Activated CD8-positive, alpha-beta memory T cell treated with anti-CD3 and anti-CD28 coated beads, Interleukin-2, amount 50 U/mL, for 24 hours (primary cell): ENCODE results near the gene SHE.

Experiments used
- DNase-seq: peaks from one replicate; pipeline ENCODE4 v3.0.0-alpha.2; 2020; ENCODE audit errors: extremely low read depth

SHE gene

GRCh38 chr1:154446789-154447188 lies 55.4 kb downstream of the SHE start:
- no peak for DNase-seq

DNA sequence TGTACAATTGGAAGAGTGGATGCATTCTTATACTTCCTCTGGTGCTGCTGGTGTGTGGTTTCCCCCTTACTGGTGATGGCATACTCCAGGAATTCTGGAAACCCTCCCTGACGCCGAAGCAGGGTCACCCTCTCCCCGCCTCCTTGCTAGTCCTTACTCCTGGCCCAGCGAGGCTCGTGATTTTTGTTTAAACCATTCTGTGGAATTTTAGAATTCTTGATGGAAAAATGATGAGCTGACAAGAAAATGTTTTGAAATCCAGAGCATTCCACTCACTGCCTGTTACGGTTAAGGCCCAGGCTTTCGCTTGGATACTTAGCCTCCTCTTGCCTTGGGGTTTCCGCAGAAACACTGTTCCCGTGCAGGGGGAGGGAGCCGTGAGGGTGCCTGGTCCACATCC lies 55.9 kb downstream of the SHE start:
- no peak for DNase-seq

- no peak for DNase-seq
Observed at GRCh38 chr1:154445040-154445472, 57.2 kb downstream of the SHE start.

GRCh38 chr1:154443274-154444013 lies 58.8 kb downstream of the SHE start:
- DNase-seq, result no peak

GRCh38 chr1:154442006-154442740 lies 60.0 kb downstream of the SHE start:
- DNase-seq, result no peak

GRCh38 chr1:154441241-154441888 lies 60.8 kb downstream of the SHE start:
- no peak for DNase-seq

DNA sequence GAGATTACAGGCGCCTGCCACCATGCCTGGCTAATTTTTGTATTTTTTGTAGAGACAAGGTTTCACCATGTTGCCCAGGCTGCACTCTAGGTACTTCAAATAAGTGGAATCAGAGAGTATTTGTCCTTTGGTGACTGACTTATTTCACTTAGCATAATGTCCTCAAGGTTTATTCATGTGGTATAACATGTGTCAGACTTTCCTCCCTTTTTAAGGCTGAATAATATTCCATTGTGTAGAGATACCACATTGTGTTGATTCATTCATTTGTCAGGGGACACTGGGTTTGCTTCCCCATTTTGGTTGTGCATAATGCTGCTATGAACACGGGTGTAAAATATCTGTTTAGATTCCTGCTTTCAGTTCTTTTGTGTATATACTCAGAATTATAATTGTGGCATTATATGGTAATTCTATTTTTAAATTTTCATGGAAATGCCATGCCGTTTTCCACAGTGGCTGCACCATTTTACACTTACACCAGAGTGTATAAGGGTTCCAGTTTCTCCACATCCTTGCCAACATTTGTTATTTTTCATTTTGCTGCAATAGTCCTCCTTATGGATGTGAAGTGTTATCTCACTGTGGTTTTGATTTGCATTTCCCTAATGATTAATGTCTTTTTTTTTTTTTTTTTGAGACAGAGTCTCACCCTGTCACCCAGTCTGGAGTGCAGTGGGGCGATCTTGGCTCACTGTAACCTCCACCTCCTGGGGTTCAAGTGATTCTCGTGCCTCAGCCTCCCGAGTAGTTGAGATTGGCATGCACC lies 62.0 kb downstream of the SHE start:
- no peak for DNase-seq

- DNase-seq, result no peak
Observed at GRCh38 chr1:154436433-154436832, 65.8 kb downstream of the SHE start.

GRCh38 chr1:154435599-154436200 lies 66.5 kb downstream of the SHE start:
- no peak for DNase-seq

DNA sequence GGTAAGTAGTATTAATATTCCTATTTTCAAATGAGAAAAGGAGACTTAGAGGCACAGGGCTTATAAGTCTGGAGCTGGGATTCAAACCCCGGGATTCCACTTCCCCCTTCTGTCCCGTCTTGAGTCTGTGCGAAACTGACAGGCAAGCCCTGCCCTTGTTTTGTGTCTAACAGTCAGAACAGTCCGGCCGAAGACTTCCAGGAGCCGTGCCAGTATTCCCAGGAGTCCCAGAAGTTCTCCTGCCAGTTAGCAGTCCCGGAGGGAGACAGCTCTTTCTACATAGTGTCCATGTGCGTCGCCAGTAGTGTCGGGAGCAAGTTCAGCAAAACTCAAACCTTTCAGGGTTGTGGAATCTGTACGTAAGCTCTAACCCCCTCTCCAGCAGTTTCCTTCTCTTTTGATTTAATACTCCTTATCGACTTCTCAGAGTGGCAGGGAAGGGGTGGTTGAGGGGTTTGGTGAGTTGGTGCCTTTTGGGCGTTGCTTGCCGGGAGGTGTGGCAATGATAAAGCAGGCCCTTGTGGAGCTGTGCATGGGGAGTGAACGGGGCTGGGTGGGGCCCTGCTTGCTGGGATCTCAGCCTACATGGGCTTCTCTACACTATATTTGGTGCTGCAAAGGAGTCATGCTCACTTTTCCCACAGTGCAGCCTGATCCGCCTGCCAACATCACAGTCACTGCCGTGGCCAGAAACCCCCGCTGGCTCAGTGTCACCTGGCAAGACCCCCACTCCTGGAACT lies 67.7 kb downstream of the SHE start:
- DNase-seq, result no peak

DNA sequence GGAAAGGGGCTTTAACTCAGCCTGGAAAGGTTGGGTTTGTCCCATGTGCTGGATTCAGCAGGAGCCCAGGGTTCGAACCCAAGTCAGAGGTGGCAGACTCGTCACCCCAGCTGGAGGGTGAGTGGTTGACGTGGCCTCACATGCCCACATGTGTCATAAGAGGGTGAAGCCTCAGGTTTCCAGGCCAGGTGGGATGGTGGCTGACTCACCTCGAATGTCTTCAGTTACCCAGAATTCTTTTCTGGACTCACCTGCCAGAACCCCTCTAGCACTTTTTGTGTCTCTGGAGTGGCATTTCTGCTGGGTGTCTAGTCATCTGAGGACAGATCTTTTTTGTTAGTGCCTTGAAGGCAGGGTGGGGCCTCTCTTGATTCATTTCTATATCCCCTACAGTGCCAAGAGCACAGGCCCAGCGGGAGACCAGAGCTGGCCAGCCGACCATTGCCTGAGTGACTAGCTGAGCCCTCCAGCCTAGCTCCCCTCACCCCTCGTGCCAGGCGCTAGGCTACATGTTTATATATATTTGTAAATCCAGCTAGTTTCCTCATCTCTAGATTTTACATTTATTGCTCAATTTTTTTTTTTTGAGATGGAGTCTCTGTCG lies 68.9 kb downstream of the SHE start:
- DNase-seq, result no peak

DNA sequence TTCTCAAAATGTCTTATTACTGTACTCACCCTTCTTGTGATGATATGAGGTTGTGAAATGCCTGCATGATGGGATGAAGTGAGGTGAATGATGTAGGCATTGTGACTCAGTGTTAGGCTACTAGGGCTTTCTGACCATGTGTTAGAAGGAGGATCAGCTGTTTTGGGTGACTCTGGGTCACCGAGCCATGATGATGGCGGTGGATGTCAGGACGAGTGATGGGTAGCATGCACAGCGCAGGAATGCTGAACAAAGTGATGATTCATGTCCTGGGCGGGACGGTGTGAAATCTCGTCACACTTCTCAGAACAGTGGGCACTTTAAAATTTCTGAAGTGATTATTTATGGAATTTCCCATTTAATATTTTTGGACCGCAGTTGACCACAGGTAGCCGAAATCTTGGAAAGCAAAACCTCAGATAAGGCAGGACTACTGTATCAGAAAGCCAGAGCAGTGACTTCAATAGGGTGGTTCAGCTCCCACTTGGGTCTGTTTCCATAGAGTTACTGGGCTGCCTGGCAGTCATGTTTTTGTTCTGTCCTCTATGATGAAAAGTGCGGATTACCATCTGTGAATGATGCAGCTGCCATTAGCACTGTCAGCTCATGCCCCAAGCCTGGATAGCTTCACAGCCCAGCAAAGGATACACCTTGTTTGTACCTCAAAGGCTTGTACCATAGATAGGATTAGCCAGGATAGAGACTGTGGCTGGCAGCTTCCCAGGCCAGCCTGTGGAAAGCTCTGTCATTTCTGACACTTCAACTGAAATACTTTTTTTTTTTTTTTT lies 70.4 kb downstream of the SHE start:
- no peak for DNase-seq

- no peak for DNase-seq
Observed at GRCh38 chr1:154430903-154431302, 71.3 kb downstream of the SHE start.

DNA sequence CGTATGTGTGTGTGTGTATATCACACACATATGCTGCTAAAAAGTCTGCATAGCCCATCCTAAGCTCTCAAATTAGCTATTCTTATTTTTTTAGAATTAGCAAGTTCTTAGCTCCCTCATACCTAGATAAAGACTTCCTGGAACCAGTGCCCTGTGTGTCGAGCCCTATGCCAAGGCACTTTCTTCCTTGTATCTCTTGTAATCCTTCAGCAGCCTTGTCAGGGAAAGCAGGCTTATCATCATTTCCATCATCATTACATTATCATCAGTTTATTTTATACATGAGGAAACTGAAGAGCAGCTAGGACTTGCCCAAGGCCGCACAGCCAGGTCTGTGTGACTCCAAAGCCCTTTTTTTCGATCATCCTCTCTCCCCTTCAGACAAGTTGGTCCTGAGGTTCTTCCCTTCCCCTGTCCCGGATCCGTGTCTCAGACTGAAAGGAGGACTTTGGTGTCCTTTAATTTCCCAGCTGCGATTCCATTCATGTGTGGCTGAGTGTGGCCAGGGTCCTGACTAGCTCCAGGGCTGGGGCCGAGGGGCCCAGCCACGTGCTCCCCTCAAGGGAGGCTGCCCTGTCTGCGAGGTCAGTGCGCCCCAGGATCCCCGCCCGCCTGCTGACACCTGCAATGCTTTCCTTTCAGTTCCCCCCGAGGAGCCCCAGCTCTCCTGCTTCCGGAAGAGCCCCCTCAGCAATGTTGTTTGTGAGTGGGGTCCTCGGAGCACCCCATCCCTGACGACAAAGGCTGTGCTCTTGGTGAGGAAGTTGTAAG lies 72.2 kb downstream of the SHE start:
- DNase-seq, result no peak
